GOT3 (cell line): ENCODE results near the gene SSTR3.
"Not testable (repeated sequence)": the region's sequence is repeated elsewhere in the genome, so short reads cannot be mapped to it uniquely, and the experiment has no call there.

Experiments
- DNase-seq: peaks from one replicate; lab custom pipeline; 2025; ENCODE audit warnings: mixed read lengths; lab: John Stamatoyannopoulos, UW

Gene SSTR3

DNA sequence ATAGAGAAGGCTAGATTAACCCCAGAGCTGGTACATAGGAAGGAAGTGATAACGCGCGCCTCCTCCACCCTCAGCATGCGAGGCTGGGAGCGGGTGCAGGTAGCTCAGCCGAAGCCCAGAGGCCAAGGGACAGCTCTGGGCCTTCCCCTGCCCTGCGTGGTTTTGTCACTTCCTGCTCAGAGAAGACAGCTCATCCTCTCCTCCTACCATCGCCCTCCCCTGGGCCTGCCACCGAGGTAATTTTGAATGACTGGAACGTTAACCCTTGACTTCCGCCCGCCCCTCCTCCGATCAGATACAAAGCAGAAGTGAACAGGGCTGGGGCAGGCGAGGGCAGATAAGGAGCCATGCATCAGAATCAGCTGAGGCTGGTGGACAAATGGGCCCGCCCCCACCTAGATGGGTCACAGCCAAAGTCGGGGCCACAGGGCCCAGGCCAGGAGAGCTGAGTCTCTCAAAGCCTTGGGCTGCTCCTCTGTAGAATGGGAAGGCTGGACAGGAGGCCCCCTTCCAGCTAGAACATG lies 30.2 kb upstream of the SSTR3 start:
- no peak for DNase-seq

- no peak for DNase-seq
These were observed 29.3 kb upstream of the SSTR3 start for GRCh38 chr22:37241351-37242142.

DNA sequence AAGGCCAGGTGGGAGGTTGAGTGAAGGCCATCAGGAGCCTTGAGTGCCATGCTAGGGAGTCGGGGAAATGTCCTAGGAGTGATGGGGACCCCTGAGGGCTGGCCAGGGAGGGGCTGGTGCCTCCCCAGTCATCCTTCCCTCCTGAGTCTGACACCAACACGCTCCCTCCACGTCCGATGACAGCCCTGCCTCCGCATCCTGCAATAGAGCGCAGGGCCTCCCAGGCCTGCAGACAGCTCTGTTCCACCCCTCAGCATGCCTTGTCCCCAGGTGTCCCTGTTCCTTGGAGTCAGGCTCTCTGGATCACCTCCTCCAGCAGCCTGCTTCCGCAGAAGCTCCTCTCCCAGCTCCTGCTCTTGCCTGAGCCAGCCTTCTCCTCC lies 28.7 kb upstream of the SSTR3 start:
- DNase-seq = no peak

- DNase-seq = no peak
These were observed 28.1 kb upstream of the SSTR3 start for GRCh38 chr22:37240240-37240940.

DNA sequence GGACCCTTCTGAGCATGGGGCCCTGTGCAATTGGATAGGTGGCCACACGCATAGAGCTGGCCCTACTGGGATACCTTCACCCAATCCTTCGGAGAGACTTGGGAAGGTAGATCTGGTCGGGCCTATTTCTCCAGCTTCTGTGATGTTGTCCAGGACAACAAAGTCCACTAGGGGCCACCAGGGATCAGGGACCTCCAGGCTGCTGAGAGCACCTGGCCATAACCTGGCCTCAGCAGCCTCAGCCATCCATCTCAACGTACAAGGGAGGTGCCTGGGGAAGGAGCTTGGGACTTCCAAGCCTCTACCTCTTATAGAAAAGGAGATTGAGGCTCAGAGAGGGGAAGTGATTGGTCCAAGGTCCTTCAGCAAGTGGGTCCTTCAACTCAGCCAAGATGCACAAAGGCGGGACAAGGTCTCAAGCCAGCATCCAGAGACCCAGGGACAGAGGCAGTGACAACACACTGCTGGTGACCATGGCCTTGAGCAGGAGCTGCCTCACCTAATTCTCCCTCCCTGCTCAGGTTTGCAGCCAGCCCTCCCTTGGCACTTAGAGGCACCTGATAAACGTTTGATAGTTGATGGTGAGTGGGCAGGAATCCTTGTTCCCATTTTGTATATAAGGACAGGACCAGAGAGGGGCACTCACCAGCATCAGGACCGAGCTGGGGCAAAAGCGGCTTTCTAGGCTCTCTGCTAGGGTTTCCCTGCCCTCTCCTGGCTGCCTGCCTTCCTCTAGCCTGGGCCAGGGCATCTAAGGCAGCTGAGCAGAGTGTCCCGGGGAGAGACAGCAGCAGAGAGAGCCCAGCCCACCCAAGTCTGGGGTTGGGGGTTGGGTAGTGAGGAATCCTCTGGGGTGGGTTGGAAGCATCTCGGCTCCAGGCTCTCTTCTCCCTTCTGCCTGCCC lies 27.3 kb upstream of the SSTR3 start:
- no peak for DNase-seq

GRCh38 chr22:37237371-37238268 lies 25.3 kb upstream of the SSTR3 start:
- DNase-seq = no peak

DNA sequence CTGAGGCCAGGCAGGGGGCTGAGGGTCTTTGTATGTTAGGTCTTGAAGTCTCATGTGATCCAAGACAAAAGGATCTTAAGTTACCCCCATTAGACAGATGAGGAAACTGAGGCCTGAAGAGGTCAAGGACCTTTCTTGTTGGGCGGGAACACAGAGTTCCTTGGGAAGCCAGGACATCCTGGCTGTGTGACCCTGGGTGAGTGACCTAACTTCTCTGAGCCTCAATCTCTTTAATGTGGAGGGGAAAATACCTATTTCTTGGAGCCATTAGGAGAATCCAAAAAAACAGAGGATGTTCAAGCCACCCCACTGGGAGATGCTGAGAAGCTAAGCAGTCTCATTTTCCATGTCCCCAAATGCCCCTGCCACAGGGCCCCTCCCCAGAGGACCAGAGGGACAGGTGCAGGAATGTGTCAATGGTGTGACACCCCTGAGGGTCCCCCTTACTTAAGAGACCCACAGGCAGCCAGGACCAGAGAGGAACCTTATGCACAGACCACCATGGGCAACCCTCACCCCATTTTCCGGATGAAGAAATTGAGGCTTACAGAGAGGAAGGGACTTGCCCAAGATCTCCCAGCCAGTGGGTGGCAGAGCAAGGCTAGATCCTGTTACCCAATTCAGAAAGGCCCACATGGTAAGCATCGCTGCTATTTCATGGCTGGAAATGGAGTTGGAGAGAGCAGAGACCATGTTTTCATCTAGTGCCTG lies 23.8 kb upstream of the SSTR3 start:
- no peak for DNase-seq

GRCh38 chr22:37234736-37235711 lies 22.7 kb upstream of the SSTR3 start:
- no peak for DNase-seq

DNA sequence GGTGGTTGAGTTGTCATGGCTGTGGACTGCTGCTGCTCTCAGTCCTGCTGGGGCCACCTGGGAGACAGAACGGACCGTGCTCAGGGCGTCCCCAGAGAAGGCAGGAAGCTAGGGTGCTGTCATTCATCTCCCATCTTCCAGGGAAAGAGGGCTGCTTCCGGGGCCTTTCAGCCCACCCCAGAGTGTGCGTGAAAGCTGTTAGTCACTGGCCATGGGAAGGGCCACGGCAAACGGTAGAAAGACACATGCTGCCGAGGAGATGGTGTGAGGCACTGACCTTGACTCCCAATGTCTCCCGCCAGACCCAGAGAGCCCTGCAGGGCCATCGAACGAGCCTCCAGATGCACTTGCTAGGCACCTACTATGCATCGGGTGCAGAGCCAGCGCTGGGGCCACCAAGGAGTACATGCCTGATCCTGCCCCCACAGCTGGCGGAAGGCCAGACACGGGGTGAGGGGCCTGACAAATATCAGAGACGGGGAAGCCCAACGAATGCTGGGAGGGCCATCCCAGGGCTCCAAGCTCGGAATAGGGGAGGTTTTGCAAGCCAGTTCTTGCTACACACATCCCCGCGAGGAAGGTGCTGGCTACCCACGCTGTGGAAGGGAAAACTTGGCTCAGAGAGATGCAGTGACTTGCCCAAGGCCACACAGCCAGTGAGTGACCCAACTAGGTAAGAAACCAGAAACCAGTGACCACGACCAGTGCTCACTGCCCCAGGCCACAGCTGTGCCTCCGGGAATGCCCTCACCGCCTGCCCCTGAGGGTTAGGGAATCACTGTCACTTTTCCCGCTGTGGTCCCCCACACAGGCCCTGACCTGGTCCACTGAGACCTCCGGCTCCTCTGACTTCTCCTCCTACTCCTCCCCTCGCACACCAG lies 21.7 kb upstream of the SSTR3 start:
- DNase-seq = no peak

DNA sequence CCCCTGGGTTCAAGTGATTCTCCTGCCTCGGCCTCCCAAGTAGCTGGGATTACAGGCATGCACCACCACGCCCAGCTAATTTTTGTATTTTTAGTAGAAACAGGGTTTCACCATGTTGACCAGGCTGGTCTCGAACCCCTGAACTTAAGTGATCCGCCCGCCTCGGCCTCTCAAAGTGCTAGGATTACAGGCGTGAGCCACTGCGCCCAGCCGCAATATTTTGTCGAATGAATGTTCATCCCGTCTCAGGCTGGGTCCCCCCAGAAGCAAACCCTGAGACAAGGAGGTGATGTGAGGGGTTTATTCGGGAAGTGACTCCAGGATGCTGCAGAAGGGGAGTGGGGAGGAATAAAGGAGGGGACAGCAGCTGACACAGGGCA lies 21.1 kb upstream of the SSTR3 start:
- DNase-seq = not testable (repeated sequence)

DNA sequence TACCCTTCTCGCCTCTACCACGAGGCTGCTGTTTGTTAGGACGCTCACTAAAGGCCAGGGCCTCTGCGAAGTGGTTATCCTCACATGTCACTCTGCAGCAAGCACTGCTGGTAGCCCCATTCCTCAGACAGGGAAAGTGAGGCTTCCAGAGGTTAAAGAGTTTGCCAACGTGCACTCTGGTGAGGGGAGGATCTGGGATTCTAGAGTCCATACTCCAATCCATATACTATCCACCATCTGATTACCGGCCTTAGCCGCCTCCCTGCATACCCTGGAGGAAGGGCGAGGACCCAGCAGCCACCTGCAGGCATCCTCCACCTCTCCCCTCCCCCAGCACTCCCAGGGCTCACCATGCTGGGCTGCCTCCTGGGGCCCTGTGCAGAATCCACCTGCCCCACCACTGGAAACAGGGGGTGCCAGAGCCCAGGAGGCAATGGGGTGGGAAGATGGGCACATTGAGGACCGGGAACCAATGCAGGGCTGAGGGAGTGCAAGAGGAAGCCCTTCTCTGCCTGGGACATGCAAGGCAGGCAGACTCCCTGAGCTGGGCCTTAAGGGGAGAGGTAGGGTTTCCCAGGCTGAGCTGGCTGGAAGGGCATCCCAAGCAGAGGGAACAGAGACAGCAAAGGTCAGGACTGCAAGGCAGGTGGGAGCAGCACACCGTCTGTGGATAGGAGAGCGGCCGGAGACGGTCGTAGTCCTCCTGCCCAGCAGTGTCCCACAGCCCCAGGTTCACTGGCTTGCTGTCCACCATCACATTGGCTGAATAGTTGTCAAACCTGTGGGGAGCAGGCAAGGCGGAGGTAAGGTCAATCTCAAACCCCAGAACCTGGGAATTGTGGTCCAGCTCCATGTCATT lies 20.1 kb upstream of the SSTR3 start:
- no peak for DNase-seq

- no peak for DNase-seq
These were observed 19.3 kb upstream of the SSTR3 start for GRCh38 chr22:37231406-37232139.

DNA sequence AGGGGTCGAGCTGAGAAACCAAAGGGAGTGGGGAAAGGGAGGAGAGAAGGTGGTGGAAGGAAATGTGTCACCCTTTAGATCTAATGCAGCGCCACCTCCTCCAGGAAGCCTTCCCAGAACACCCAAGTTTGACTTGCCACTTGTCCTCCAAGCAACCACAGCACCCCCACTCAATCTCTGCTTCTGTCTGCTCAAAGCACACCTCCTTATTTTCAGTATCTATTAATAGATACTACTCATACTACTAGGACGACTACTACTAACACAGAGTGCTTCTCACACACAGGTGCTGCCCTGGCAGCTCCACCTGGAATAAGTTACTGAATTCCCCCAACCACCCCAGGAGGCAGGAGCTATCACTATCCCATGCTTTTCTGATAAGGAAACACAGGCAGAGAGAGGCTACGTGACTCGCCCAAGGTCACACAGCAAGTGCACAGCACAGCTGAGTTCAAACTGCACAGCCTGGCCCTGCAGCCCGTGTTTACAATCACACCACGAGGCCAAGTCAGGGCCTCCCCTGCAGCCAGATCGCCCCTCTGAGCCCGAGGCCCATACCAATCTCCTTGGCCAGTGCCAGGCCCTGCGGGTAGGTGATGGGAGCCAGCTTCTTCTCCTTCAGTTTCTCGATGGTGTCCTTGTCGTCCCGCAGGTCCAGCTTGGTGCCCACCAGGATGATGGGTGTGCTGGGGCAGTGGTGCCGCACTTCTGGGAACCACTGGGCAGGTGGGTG lies 18.6 kb upstream of the SSTR3 start:
- DNase-seq = no peak

GRCh38 chr22:37229805-37230672 lies 17.8 kb upstream of the SSTR3 start:
- no peak for DNase-seq
